Caki2 (cell line): ENCODE measurements around the gene ZNF71. TPM values are rescaled to one million over a fixed set of nuclear protein-coding genes. Genes with fewer than 3 reads are reported as not detected.

Source experiments
- DNase-seq: peaks from one replicate; pipeline ENCODE4 v3.0.0-alpha.2; 2015; ENCODE audit warnings: low read depth
- in situ Hi-C: cut with HindIII; loops from 2 replicates; pipeline ENCODE4 v1.10.0; 2016; ENCODE audit warnings: low sequenced_read_pairs, low pct_unique_long_range_greater_than_20kb, mixed read lengths
- total RNA-seq: library from RNA; depleted of rRNA; stranded (reverse); fragments of >200 nt; shearing (Covaris generic); gene quantifications from 2 replicates; pipeline ENCODE4 v1.2.3, GENCODE V29; 2014; ENCODE audit warnings: low replicate concordance; rRNA removed

ZNF71 gene
- total RNA-seq, result 11.2 and 22.5 TPM in 2 replicates

GRCh38 chr19:56594783-56595547 lies at the start of gene ZNF71:
Gene ZNF71, plus strand, starts transcription at chr19:56595302. Its CDS starts 6,257 bp downstream, at chr19:56601559.
- peak; percentile 85 for DNase-seq
- in situ Hi-C loops, result no loop called here

- in situ Hi-C loops, result no loop called here
- no peak for DNase-seq
Measured at GRCh38 chr19:56547535-56547934, 47.6 kb upstream of the ZNF71 start.

- no peak for DNase-seq
- in situ Hi-C loops, result no loop called here
Measured at GRCh38 chr19:56554272-56554869, 40.7 kb upstream of the ZNF71 start.

GRCh38 chr19:56562766-56563165 lies 32.3 kb upstream of the ZNF71 start:
- in situ Hi-C loops, result no loop called here
- no peak for DNase-seq

GRCh38 chr19:56566904-56567273 lies 28.2 kb upstream of the ZNF71 start:
- DNase-seq, result no peak
- in situ Hi-C loops, result no loop called here

GRCh38 chr19:56567274-56568120 lies 27.6 kb upstream of the ZNF71 start, which contains the start of gene ZNF470:
Gene ZNF470, plus strand, starts transcription at chr19:56567468. Its CDS starts 2,844 bp downstream, at chr19:56570312.
- peak; percentile 96 for DNase-seq
- in situ Hi-C loops, result no loop called here

GRCh38 chr19:56572589-56572988 lies 22.5 kb upstream of the ZNF71 start:
- DNase-seq, result no peak
- in situ Hi-C loops, result no loop called here

- in situ Hi-C loops, result no loop called here
- DNase-seq, result no peak
Measured at GRCh38 chr19:56573914-56574313, 21.2 kb upstream of the ZNF71 start.

GRCh38 chr19:56577719-56578602 lies 17.1 kb upstream of the ZNF71 start:
- in situ Hi-C loops, result no loop called here
- peak; percentile 33 for DNase-seq

- DNase-seq, result no peak
- in situ Hi-C loops, result no loop called here
Measured at GRCh38 chr19:56594446-56594782, 688 bp upstream of the ZNF71 start.

- in situ Hi-C loops, result no loop called here
- DNase-seq, result no peak
Measured at GRCh38 chr19:56595548-56595899, 422 bp downstream of the ZNF71 start.

- in situ Hi-C loops, result no loop called here
- no peak for DNase-seq
Measured at GRCh38 chr19:56596676-56597075, 1.6 kb downstream of the ZNF71 start.

- DNase-seq, result no peak
- in situ Hi-C loops, result no loop called here
Measured at GRCh38 chr19:56597696-56598095, 2.6 kb downstream of the ZNF71 start.

- peak; percentile 8 for DNase-seq
- in situ Hi-C loops, result no loop called here
Measured at GRCh38 chr19:56601375-56601774, 6.3 kb downstream of the ZNF71 start.

GRCh38 chr19:56603829-56604228 lies 8.7 kb downstream of the ZNF71 start:
- DNase-seq, result no peak
- in situ Hi-C loops, result no loop called here

GRCh38 chr19:56608274-56608964 lies 13.3 kb downstream of the ZNF71 start:
- in situ Hi-C loops, result no loop called here
- no peak for DNase-seq

GRCh38 chr19:56611288-56611687 lies 16.2 kb downstream of the ZNF71 start:
- in situ Hi-C loops, result no loop called here
- DNase-seq, result no peak

- in situ Hi-C loops, result no loop called here
- DNase-seq, result no peak
Measured at GRCh38 chr19:56612737-56613136, 17.6 kb downstream of the ZNF71 start.
